Progenitor cell of endocrine pancreas (in vitro differentiated cells): ENCODE measurements around the gene RASIP1. TPM values are rescaled to one million over a fixed set of nuclear protein-coding genes. Genes with fewer than 3 reads are reported as not detected.

ENCODE experiments used
- DNase-seq: peaks from one replicate; pipeline ENCODE4 v3.0.0; 2021; ENCODE audit warnings: low spot score; ENCODE audit not compliant: unreplicated experiment
- H3K27ac Mint-ChIP-seq: 2 replicates; pipeline ENCODE4 v1.8.0; 2021; ENCODE audit warnings: mild to moderate bottlenecking, moderate library complexity, mixed read lengths
- H3K27me3 Mint-ChIP-seq: 2 replicates; pipeline ENCODE4 v1.8.0; 2021; ENCODE audit warnings: mixed read lengths
- H3K36me3 Mint-ChIP-seq: 2 replicates; pipeline ENCODE4 v1.8.0; 2022; ENCODE audit warnings: mixed read lengths; ENCODE audit not compliant: insufficient read depth
- H3K4me1 Mint-ChIP-seq: 2 replicates; pipeline ENCODE4 v1.8.0; 2021; ENCODE audit warnings: low read depth, mixed read lengths
- H3K4me3 Mint-ChIP-seq: 2 replicates; pipeline ENCODE4 v1.8.0; 2021; ENCODE audit warnings: low read depth, mild to moderate bottlenecking, moderate library complexity, mixed read lengths
- H3K9me3 Mint-ChIP-seq: 2 replicates; pipeline ENCODE4 v1.8.0; 2021; ENCODE audit warnings: low read depth, mixed read lengths
- CTCF ChIP-seq: fragments of 200-600 bp; sonication (generic); IDR thresholded peaks from one replicate; pipeline ENCODE4 v1.5.0; 2021; ENCODE audit warnings: antibody characterized with exemption, mild to moderate bottlenecking; ENCODE audit not compliant: unreplicated experiment
- total RNA-seq: library from RNA; stranded (reverse); gene quantifications from 2 replicates; pipeline ENCODE4 v1.2.1, GENCODE V29; 2021

RASIP1 gene
- total RNA-seq, 1 donor from 2014 or later = 2.4 TPM

GRCh38 chr19:48756686-48757085 lies 16.3 kb upstream of the RASIP1 start:
- no peaks in the 10 kb centered on the region for H3K36me3 Mint-ChIP-seq
- TF ChIP-seq CTCF = no peak
- peaks cover 16% of the 10 kb centered on the region for H3K27me3 Mint-ChIP-seq
- no peak overlapping the region for H3K27ac Mint-ChIP-seq
- H3K4me3 Mint-ChIP-seq = no peak overlapping the region
- H3K4me1 Mint-ChIP-seq = peaks cover 11% of the 10 kb centered on the region
- no peaks in the 10 kb centered on the region for H3K9me3 Mint-ChIP-seq
- no peak for DNase-seq

GRCh38 chr19:48756212-48756611 lies 15.8 kb upstream of the RASIP1 start:
- H3K27ac Mint-ChIP-seq = no peak overlapping the region
- H3K36me3 Mint-ChIP-seq = no peaks in the 10 kb centered on the region

GRCh38 chr19:48755787-48756186 lies 15.4 kb upstream of the RASIP1 start:
- H3K27ac Mint-ChIP-seq = no peak overlapping the region
- peaks cover 14% of the 10 kb centered on the region for H3K4me1 Mint-ChIP-seq
- TF ChIP-seq CTCF = no peak
- peaks cover 13% of the 10 kb centered on the region for H3K27me3 Mint-ChIP-seq
- H3K9me3 Mint-ChIP-seq = no peaks in the 10 kb centered on the region
- no peak overlapping the region for H3K4me3 Mint-ChIP-seq
- no peaks in the 10 kb centered on the region for H3K36me3 Mint-ChIP-seq
- DNase-seq = no peak

More at GRCh38 chr19:48756212-48756611, 15.8 kb upstream of the RASIP1 start:
- no peak for TF ChIP-seq CTCF
- no peak for DNase-seq
- Mint-ChIP-seq H3K4me1 (peaks cover 12% of the 10 kb centered on the region), H3K9me3 (no peaks in the 10 kb centered on the region), H3K27me3 (peaks cover 14% of the 10 kb centered on the region), H3K4me3 (no peak overlapping the region)

GRCh38 chr19:48755084-48755641 lies 14.8 kb upstream of the RASIP1 start, which contains the start of gene FGF21:
FGF21 (plus strand) TSS chr19:48755524; CDS start chr19:48756237, 713 bp downstream.
- H3K36me3 Mint-ChIP-seq = peaks cover 3% of the 10 kb centered on the region
- TF ChIP-seq CTCF = no peak
- no peak within 1 kb of the TSS for H3K27ac Mint-ChIP-seq
- DNase-seq = no peak
- H3K4me3 Mint-ChIP-seq = peak within 1 kb of the TSS; percentile 44
- peaks cover 8% of the 10 kb centered on the region for H3K27me3 Mint-ChIP-seq
- no peaks in the 10 kb centered on the region for H3K9me3 Mint-ChIP-seq
- H3K4me1 Mint-ChIP-seq = peaks cover 14% of the 10 kb centered on the region

- peaks cover 3% of the 10 kb centered on the region for H3K36me3 Mint-ChIP-seq
These were observed 12.3 kb upstream of the RASIP1 start, which contains the start of gene FUT1 for GRCh38 chr19:48752496-48753365. FUT1 (minus strand) TSS chr19:48752641; CDS start chr19:48751281, 1,360 bp downstream.

More at GRCh38 chr19:48752496-48753365, 12.3 kb upstream of the RASIP1 start, which contains the start of gene FUT1:
- Mint-ChIP-seq H3K4me1 (peaks cover 14% of the 10 kb centered on the region), H3K27me3 (peaks cover 8% of the 10 kb centered on the region), H3K27ac (peak within 1 kb of the TSS; percentile 97), H3K4me3 (peak within 1 kb of the TSS; percentile 82), H3K9me3 (no peaks in the 10 kb centered on the region)
- DNase-seq = peak; percentile 92
- peak; percentile 59 for TF ChIP-seq CTCF
